HL-60/S4 treated with phorbol 12-myristate 13-acetate at 8.2 ng/mL for 4 days and 3 days (cell line): Measurements from ENCODE around the gene PROM2.

Source experiments
- in situ Hi-C: fragments of 300-500 bp; cut with MboI; formaldehyde crosslinking; loops from 2 replicates; pipeline ENCODE4 v1.15.0; 2022; ENCODE audit warnings: low sequenced_read_pairs

The PROM2 gene

GRCh38 chr2:95283562-95283961, 9.3 kb downstream of the PROM2 start:
- in situ Hi-C loops: no loop called here

GRCh38 chr2:95284886-95285541, 10.8 kb downstream of the PROM2 start:
- in situ Hi-C loops: no loop called here

- in situ Hi-C loops: no loop called here
Measured at GRCh38 chr2:95285542-95285932, 11.3 kb downstream of the PROM2 start.

GRCh38 chr2:95287336-95287735, 13.1 kb downstream of the PROM2 start:
- in situ Hi-C loops: no loop called here

GRCh38 chr2:95287806-95288205, 13.6 kb downstream of the PROM2 start:
- in situ Hi-C loops: no loop called here

GRCh38 chr2:95289253-95289652, 15.0 kb downstream of the PROM2 start:
- in situ Hi-C loops: no loop called here

- in situ Hi-C loops: no loop called here
Measured at GRCh38 chr2:95291222-95291621, 17.0 kb downstream of the PROM2 start.

GRCh38 chr2:95292623-95293260, 18.5 kb downstream of the PROM2 start:
- in situ Hi-C loops: no loop called here

GRCh38 chr2:95294579-95295250, 20.5 kb downstream of the PROM2 start:
- in situ Hi-C loops: no loop called here

GRCh38 chr2:95295376-95295775, 21.1 kb downstream of the PROM2 start:
- in situ Hi-C loops: no loop called here

- in situ Hi-C loops: no loop called here
Measured at GRCh38 chr2:95296011-95296410, 21.8 kb downstream of the PROM2 start.

GRCh38 chr2:95296880-95297487, 22.7 kb downstream of the PROM2 start, which contains the start of gene KCNIP3:
Gene KCNIP3, plus strand, starts transcription at chr2:95297347. Its CDS starts 92 bp downstream, at chr2:95297439.
- in situ Hi-C loops: no loop called here

- in situ Hi-C loops: no loop called here
Measured at GRCh38 chr2:95297639-95298395, 23.6 kb downstream of the PROM2 start.

GRCh38 chr2:95298486-95299111, 24.4 kb downstream of the PROM2 start:
- in situ Hi-C loops: no loop called here

- in situ Hi-C loops: no loop called here
Measured at GRCh38 chr2:95299961-95300360, 25.7 kb downstream of the PROM2 start.

GRCh38 chr2:95300450-95300849, 26.2 kb downstream of the PROM2 start:
- in situ Hi-C loops: no loop called here

- in situ Hi-C loops: no loop called here
Measured at GRCh38 chr2:95301186-95301585, 26.9 kb downstream of the PROM2 start.

- in situ Hi-C loops: no loop called here
Measured at GRCh38 chr2:95301876-95302641, 27.8 kb downstream of the PROM2 start.

GRCh38 chr2:95303191-95303919, 29.1 kb downstream of the PROM2 start:
- in situ Hi-C loops: no loop called here
